WTC11 (cell line): ENCODE data around the gene CHID1. TPM values are rescaled to one million over a fixed set of nuclear protein-coding genes. Genes with fewer than 3 reads are reported as not detected.

Experiments
- total RNA-seq: library from RNA; stranded (reverse); gene quantifications from 3 replicates; pipeline ENCODE4 v1.2.3, GENCODE V29; 2021

The CHID1 gene
- total RNA-seq, 1 experiment from 2014 or later = 92.8 TPM

Other genes with a start within 250 kb of the CHID1 start
- 62.2 to 85.3 TPM (median 81.1 TPM) in 3 replicates for gene DEAF1, start 215.6 kb downstream of the CHID1 start, total RNA-seq
- 23.4 to 28.4 TPM (median 24.5 TPM) in 3 replicates for gene TMEM80, start 215.0 kb downstream of the CHID1 start, total RNA-seq
- 49.9 to 56.3 TPM (median 51.6 TPM) in 3 replicates for gene EPS8L2, start 204.6 kb downstream of the CHID1 start, total RNA-seq
- gene TALDO1, start 163.3 kb downstream of the CHID1 start, total RNA-seq = 314 to 352 TPM (median 343 TPM) in 3 replicates
- 81.9 to 87.6 TPM (median 87.5 TPM) in 3 replicates for gene GATD1, start 133.3 kb downstream of the CHID1 start, total RNA-seq
- 2.0 to 3.1 TPM (median 2.7 TPM) in 3 replicates for gene CEND1, start 120.7 kb downstream of the CHID1 start, total RNA-seq
- 35.0 to 44.8 TPM (median 36.7 TPM) in 3 replicates for gene SLC25A22, start 112.5 kb downstream of the CHID1 start, total RNA-seq
- 54.9 to 59.4 TPM (median 56.8 TPM) in 3 replicates for gene PIDD1, start 105.6 kb downstream of the CHID1 start, total RNA-seq
- gene RPLP2, start 100.8 kb downstream of the CHID1 start, total RNA-seq = 2,582 to 2,814 TPM (median 2,761 TPM) in 3 replicates
- gene PNPLA2, start 91.9 kb downstream of the CHID1 start, total RNA-seq = 66.5 to 83.4 TPM (median 81.9 TPM) in 3 replicates
- gene CRACR2B, start 82.9 kb downstream of the CHID1 start, total RNA-seq = 46.5 to 58.6 TPM (median 55.9 TPM) in 3 replicates
- gene CD151, start 77.9 kb downstream of the CHID1 start, total RNA-seq = 115 to 127 TPM (median 116 TPM) in 3 replicates
- 138 to 152 TPM (median 144 TPM) in 3 replicates for gene POLR2L, start 68.3 kb downstream of the CHID1 start, total RNA-seq
- gene TSPAN4, start 68.0 kb downstream of the CHID1 start, total RNA-seq = 92.8 to 95.2 TPM (median 94.3 TPM) in 3 replicates
- gene AP2A2, start 15.1 kb upstream of the CHID1 start, total RNA-seq = 47.1 to 52.3 TPM (median 51.0 TPM) in 3 replicates
- 0.05 to 0.13 TPM (median 0.07 TPM) in 3 replicates for gene MUC6, start 125.9 kb upstream of the CHID1 start, total RNA-seq
- 0.07 to 0.60 TPM (median 0.22 TPM) in 3 replicates for gene MUC2, start 164.1 kb upstream of the CHID1 start, total RNA-seq
- under 0.01 TPM in 1 of 3 replicates, not detected in the others for gene MUC5AC, start 247.1 kb upstream of the CHID1 start, total RNA-seq